HepG2 (cell line): ENCODE measurements around the gene MOXD1.

Experiments used
- FOXO4 ChIP-seq: sonication (generic); formaldehyde crosslinking; conservative IDR thresholded peaks from 2 replicates; pipeline ENCODE4 v1.8.1; 2023; ENCODE audit warnings: missing genetic modification reagents
- MBD4 ChIP-seq: IDR thresholded peaks from 2 replicates; pipeline ENCODE4 v1.6.1; 2012; ENCODE audit warnings: low read length, inconsistent platforms, borderline replicate concordance
- ZNF362 ChIP-seq: sonication (generic); formaldehyde crosslinking; IDR thresholded peaks from 2 replicates; pipeline ENCODE4 v1.4.0; 2020; ENCODE audit warnings: missing genetic modification reagents, mild to moderate bottlenecking, borderline replicate concordance
- ZNF430 ChIP-seq: sonication (generic); formaldehyde crosslinking; IDR thresholded peaks from 2 replicates; pipeline ENCODE4 v1.9.0; 2021; ENCODE audit warnings: mild to moderate bottlenecking, missing genetic modification reagents
- TF ChIP-seq, protein P1 (sequence below), 2 experiments: fragments of 450-650 bp in 1 of 2; sonication (generic) in 1 of 2; formaldehyde crosslinking in 1 of 2; IDR thresholded peaks; 2 replicates each; pipeline versions ENCODE4 v1.6.1 to v1.8.0; 2016 to 2022; ENCODE audit warnings: antibody characterized with exemption in 1 of 2, mild to moderate bottlenecking in 1 of 2, missing genetic modification reagents in 1 of 2

- TF ChIP-seq FOXO4 (CRISPR knock-in tag), result no peak
- TF ChIP-seq, protein P1, sequence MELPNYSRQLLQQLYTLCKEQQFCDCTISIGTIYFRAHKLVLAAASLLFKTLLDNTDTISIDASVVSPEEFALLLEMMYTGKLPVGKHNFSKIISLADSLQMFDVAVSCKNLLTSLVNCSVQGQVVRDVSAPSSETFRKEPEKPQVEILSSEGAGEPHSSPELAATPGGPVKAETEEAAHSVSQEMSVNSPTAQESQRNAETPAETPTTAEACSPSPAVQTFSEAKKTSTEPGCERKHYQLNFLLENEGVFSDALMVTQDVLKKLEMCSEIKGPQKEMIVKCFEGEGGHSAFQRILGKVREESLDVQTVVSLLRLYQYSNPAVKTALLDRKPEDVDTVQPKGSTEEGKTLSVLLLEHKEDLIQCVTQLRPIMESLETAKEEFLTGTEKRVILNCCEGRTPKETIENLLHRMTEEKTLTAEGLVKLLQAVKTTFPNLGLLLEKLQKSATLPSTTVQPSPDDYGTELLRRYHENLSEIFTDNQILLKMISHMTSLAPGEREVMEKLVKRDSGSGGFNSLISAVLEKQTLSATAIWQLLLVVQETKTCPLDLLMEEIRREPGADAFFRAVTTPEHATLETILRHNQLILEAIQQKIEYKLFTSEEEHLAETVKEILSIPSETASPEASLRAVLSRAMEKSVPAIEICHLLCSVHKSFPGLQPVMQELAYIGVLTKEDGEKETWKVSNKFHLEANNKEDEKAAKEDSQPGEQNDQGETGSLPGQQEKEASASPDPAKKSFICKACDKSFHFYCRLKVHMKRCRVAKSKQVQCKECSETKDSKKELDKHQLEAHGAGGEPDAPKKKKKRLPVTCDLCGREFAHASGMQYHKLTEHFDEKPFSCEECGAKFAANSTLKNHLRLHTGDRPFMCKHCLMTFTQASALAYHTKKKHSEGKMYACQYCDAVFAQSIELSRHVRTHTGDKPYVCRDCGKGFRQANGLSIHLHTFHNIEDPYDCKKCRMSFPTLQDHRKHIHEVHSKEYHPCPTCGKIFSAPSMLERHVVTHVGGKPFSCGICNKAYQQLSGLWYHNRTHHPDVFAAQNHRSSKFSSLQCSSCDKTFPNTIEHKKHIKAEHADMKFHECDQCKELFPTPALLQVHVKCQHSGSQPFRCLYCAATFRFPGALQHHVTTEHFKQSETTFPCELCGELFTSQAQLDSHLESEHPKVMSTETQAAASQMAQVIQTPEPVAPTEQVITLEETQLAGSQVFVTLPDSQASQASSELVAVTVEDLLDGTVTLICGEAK (IDR thresholded peaks at IDR 0.05), result no peak
- TF ChIP-seq, protein P1 (CRISPR knock-in tag; IDR thresholded peaks at IDR 0.05), result no peak
- no peak for TF ChIP-seq ZNF430 (CRISPR knock-in tag)
- no peak for TF ChIP-seq ZNF362
- no peak for TF ChIP-seq MBD4
Observed at GRCh38 chr6:132310921-132311320, 90.4 kb downstream of the MOXD1 start.
